H1 (cell line): ENCODE measurements around the gene MIPEP. TPM values are rescaled to one million over a fixed set of nuclear protein-coding genes. Genes with fewer than 3 reads are reported as not detected.

ENCODE experiments used
- CTCF ChIA-PET: fragments of 300-600 bp; sonication (Branson Sonifier 250); formaldehyde crosslinking; loops from one replicate; lab custom pipeline; 2021; ENCODE audit not compliant: partially characterized antibody; lab: Charles Lee
- POLR2A ChIA-PET: fragments of 300-600 bp; sonication (Branson Sonifier 250); formaldehyde crosslinking; loops from one replicate; lab custom pipeline; 2021; ENCODE audit warnings: inconsistent platforms; ENCODE audit not compliant: partially characterized antibody; lab: Charles Lee
- DNase-seq, 2 experiments: peaks; one replicate each; pipeline versions ENCODE4 v3.0.0 to v3.0.0-alpha.2; 2010 to 2022; ENCODE audit warnings: low spot score in 2 of 2, low read depth in 1 of 2, mixed read lengths in 1 of 2
- FAIRE-seq: peaks from 2 replicates; lab custom pipeline; 2011; peaks lifted over from hg19 to GRCh38; lab: Jason Lieb, UNC
- H2AFZ ChIP-seq: 2 replicates; pipeline ENCODE4 v1.8.1; 2012; ENCODE audit warnings: low read length, inconsistent platforms
- H2AK5ac ChIP-seq: 2 replicates; pipeline ENCODE4 v1.6.1; 2013; ENCODE audit warnings: low read depth, low read length
- H2BK120ac ChIP-seq: replicated peaks from 2 replicates; pipeline ENCODE3; 2013; ENCODE audit warnings: low read depth, low read length, inconsistent platforms
- H2BK12ac ChIP-seq: 2 replicates; pipeline ENCODE4 v1.6.1; 2013; ENCODE audit warnings: low read depth, low read length
- H2BK15ac ChIP-seq: 2 replicates; pipeline ENCODE4 v1.6.1; 2013; ENCODE audit warnings: low read length
- H2BK20ac ChIP-seq: 2 replicates; pipeline ENCODE4 v1.6.1; 2013; ENCODE audit warnings: low read length
- H2BK5ac ChIP-seq: 2 replicates; pipeline ENCODE4 v1.6.1; 2013; ENCODE audit warnings: low read depth, low read length
- H3K14ac ChIP-seq: 2 replicates; pipeline ENCODE4 v1.6.1; 2013; ENCODE audit warnings: inconsistent platforms; ENCODE audit not compliant: insufficient read length
- H3K18ac ChIP-seq: 2 replicates; pipeline ENCODE4 v1.6.1; 2013; ENCODE audit warnings: low read length; ENCODE audit errors: extremely low read depth
- H3K23ac ChIP-seq: 2 replicates; pipeline ENCODE4 v1.6.1; 2013; ENCODE audit warnings: inconsistent platforms; ENCODE audit not compliant: insufficient read length
- H3K23me2 ChIP-seq: 2 replicates; pipeline ENCODE4 v1.6.1; 2013; ENCODE audit warnings: low read depth, low read length
- H3K27ac ChIP-seq: 2 replicates; pipeline ENCODE4 v1.6.1; 2011; ENCODE audit warnings: low read depth, low read length, inconsistent platforms
- H3K27me3 ChIP-seq, 4 experiments: replicated peaks in 1 of 4; 1 replicate in 1 of 4; 2 replicates in 3 of 4; pipeline versions ENCODE4 v1.6.1 to v1.8.1; 2011 to 2013; ENCODE audit warnings: low read length in 3 of 4, mild to moderate bottlenecking in 3 of 4, inconsistent platforms in 2 of 4, mixed read lengths in 2 of 4, moderate library complexity in 1 of 4; ENCODE audit not compliant: control insufficient read depth in 3 of 4, insufficient read depth in 3 of 4; ENCODE audit errors: extremely low read depth in 1 of 4
- H3K36me3 ChIP-seq, 4 experiments: 2 replicates each; pipeline versions ENCODE4 v1.6.1 to v1.8.1; 2011 to 2013; ENCODE audit warnings: mild to moderate bottlenecking in 4 of 4, low read length in 3 of 4, moderate library complexity in 2 of 4, control low read depth in 1 of 4, inconsistent platforms in 1 of 4; ENCODE audit not compliant: insufficient read depth in 4 of 4, control insufficient read depth in 2 of 4
- H3K4ac ChIP-seq: replicated peaks from 2 replicates; pipeline ENCODE3; 2013; ENCODE audit warnings: low read length, low read depth, mixed read lengths, inconsistent platforms; ENCODE audit not compliant: insufficient read length
- H3K4me1 ChIP-seq, 4 experiments: replicated peaks in 1 of 4; 1 replicate in 1 of 4; 2 replicates in 3 of 4; pipeline versions ENCODE4 v1.6.1 to v1.8.1; 2011 to 2013; ENCODE audit warnings: low read length in 3 of 4, inconsistent platforms in 2 of 4, mixed read lengths in 1 of 4; ENCODE audit not compliant: insufficient read depth in 4 of 4, control insufficient read depth in 3 of 4
- H3K4me2 ChIP-seq, 2 experiments: 2 replicates each; pipeline versions ENCODE4 v1.6.1 to v1.8.1; 2011 to 2013; ENCODE audit warnings: low read depth in 2 of 2, low read length in 2 of 2, control low read depth in 1 of 2, inconsistent platforms in 1 of 2, mild to moderate bottlenecking in 1 of 2; ENCODE audit not compliant: insufficient read depth in 1 of 2
- H3K4me3 ChIP-seq, 4 experiments: fragments of 200-600, 300-600 bp in 1 of 4; sonication (generic), shearing (Covaris generic), sonication (Bioruptor Twin) in 1 of 4; 2 replicates each; pipeline versions ENCODE4 v1.5.1 to v1.8.1; 2011 to 2016; ENCODE audit warnings: low read length in 4 of 4, low read depth in 3 of 4, control low read depth in 2 of 4, inconsistent platforms in 2 of 4, mild to moderate bottlenecking in 2 of 4, mixed read lengths in 1 of 4, moderate library complexity in 1 of 4; ENCODE audit not compliant: insufficient read depth in 2 of 4; ENCODE audit errors: extremely low read depth in 1 of 4
- H3K56ac ChIP-seq: replicated peaks from 2 replicates; pipeline ENCODE3; 2013; ENCODE audit warnings: low read depth, mild to moderate bottlenecking, mixed read lengths, low read length, inconsistent platforms; ENCODE audit not compliant: insufficient read length
- H3K79me1 ChIP-seq: 2 replicates; pipeline ENCODE4 v1.6.1; 2013; ENCODE audit warnings: low read depth, low read length, control low read depth
- H3K79me2 ChIP-seq, 2 experiments: 2 replicates each; pipeline versions ENCODE4 v1.6.1 to v1.8.1; 2012 to 2013; ENCODE audit warnings: low read length in 2 of 2, mild to moderate bottlenecking in 2 of 2, inconsistent platforms in 1 of 2; ENCODE audit not compliant: insufficient read depth in 2 of 2, control insufficient read depth in 1 of 2
- H3K9ac ChIP-seq, 4 experiments: replicated peaks in 1 of 4; 1 replicate in 1 of 4; 2 replicates in 3 of 4; pipeline versions ENCODE4 v1.6.1 to v1.8.1; 2011 to 2013; ENCODE audit warnings: low read depth in 3 of 4, low read length in 3 of 4, control low read depth in 2 of 4, mild to moderate bottlenecking in 2 of 4, moderate library complexity in 2 of 4, inconsistent platforms in 1 of 4; ENCODE audit errors: extremely low read depth in 1 of 4
- H3K9me3 ChIP-seq, 2 experiments: 2 replicates each; pipeline versions ENCODE4 v1.6.1 to v1.8.1; 2012 to 2013; ENCODE audit warnings: mild to moderate bottlenecking in 2 of 2, moderate library complexity in 2 of 2, control low read depth in 1 of 2, inconsistent platforms in 1 of 2, low read depth in 1 of 2, low read length in 1 of 2, mixed read lengths in 1 of 2; ENCODE audit not compliant: insufficient read depth in 2 of 2
- H4K20me1 ChIP-seq, 2 experiments: replicated peaks in 1 of 2; 2 replicates each; pipeline versions ENCODE3 to v1.8.1; 2011 to 2013; ENCODE audit warnings: inconsistent platforms in 2 of 2, low read length in 2 of 2, mild to moderate bottlenecking in 1 of 2; ENCODE audit not compliant: insufficient read depth in 2 of 2, control insufficient read depth in 1 of 2
- H4K5ac ChIP-seq: 2 replicates; pipeline ENCODE4 v1.6.1; 2013; ENCODE audit warnings: low read length, low read depth, mixed read lengths, inconsistent platforms; ENCODE audit not compliant: insufficient read length
- H4K8ac ChIP-seq: 2 replicates; pipeline ENCODE4 v1.8.0; 2013; ENCODE audit warnings: mild to moderate bottlenecking, moderate library complexity, low read length, inconsistent platforms; ENCODE audit not compliant: insufficient read depth; ENCODE audit errors: extremely low read depth
- H4K91ac ChIP-seq: replicated peaks from 2 replicates; pipeline ENCODE3; 2013; ENCODE audit warnings: low read length, mixed read lengths, inconsistent platforms; ENCODE audit not compliant: insufficient read length
- BACH1 ChIP-seq: IDR thresholded peaks from 2 replicates; pipeline ENCODE4 v1.6.1; 2012; ENCODE audit warnings: low read length, improper control_type of control experiment
- CHD2 ChIP-seq: IDR thresholded peaks from 2 replicates; pipeline ENCODE4 v1.6.1; 2012; ENCODE audit warnings: low read length, improper control_type of control experiment
- E2F6 ChIP-seq: IDR thresholded peaks from 2 replicates; pipeline ENCODE4 v1.6.1; 2012; ENCODE audit warnings: inconsistent platforms
- EP300 ChIP-seq, 2 experiments: IDR thresholded peaks; 1 replicate in 1 of 2; 2 replicates in 1 of 2; pipeline ENCODE4 v1.6.1; 2011 to 2012; ENCODE audit warnings: low read depth in 2 of 2, low read length in 2 of 2, mild to moderate bottlenecking in 2 of 2, borderline replicate concordance in 1 of 2, inconsistent platforms in 1 of 2, moderate library complexity in 1 of 2
- GABPA ChIP-seq: IDR thresholded peaks from 2 replicates; pipeline ENCODE4 v1.6.1; 2011; ENCODE audit warnings: mild to moderate bottlenecking, low read length, moderate library complexity, borderline replicate concordance; ENCODE audit not compliant: insufficient read depth
- HDAC6 ChIP-seq: IDR thresholded peaks from one replicate; pipeline ENCODE4 v1.7.1; 2012; ENCODE audit warnings: low read depth, mild to moderate bottlenecking, inconsistent platforms, low read length, moderate library complexity
- KDM4A ChIP-seq: IDR thresholded peaks from one replicate; pipeline ENCODE4 v1.7.1; 2012; ENCODE audit warnings: low read depth, mild to moderate bottlenecking, moderate library complexity, low read length, inconsistent platforms; ENCODE audit not compliant: severe bottlenecking
- NRF1 ChIP-seq: IDR thresholded peaks from 2 replicates; pipeline ENCODE4 v1.6.1; 2011; ENCODE audit warnings: mild to moderate bottlenecking, low read depth, low read length, improper control_type of control experiment
- WGBS, 2 experiments: shearing (Covaris generic) in 1 of 2; methylation state at CpG; one replicate each; pipeline versions ENCODE4 v1.1.6 to v1.1.7; 2013 to 2015; ENCODE audit warnings: low lambda C conversion rate in 2 of 2, mixed read lengths in 2 of 2, inconsistent platforms in 1 of 2, low coverage in 1 of 2, missing lambda C conversion rate in 1 of 2; ENCODE audit not compliant: insufficient replicate concordance in 2 of 2, insufficient coverage in 1 of 2, insufficient read length in 1 of 2; ENCODE audit errors: extremely low coverage in 1 of 2, missing lambda C conversion rate in 1 of 2; 5-methylcytosine and 5-hydroxymethylcytosine counted together
- polyA plus RNA-seq, 7 experiments: library from polyadenylated mRNA; depleted of rRNA in 3 of 7; stranded (reverse) in 5 of 7; unstranded in 2 of 7; fragments of >200 nt in 5 of 7; fragments of 200-250 nt in 2 of 7; gene quantifications; 1 replicate in 5 of 7; 2 replicates in 1 of 7; 4 replicates in 1 of 7; pipeline versions ENCODE4 v1.2.1 to v1.2.3, GENCODE V29; 2011 to 2013; ENCODE audit warnings: missing spikeins in 2 of 7, mixed read lengths in 2 of 7
- total RNA-seq: library from RNA; stranded (reverse); fragmentation: NEBNext Ultra II Directional; extraction: Animal tissue kit (Norgen Biotek cat#: 25700); gene quantifications from 2 replicates; pipeline ENCODE4 v1.2.1, GENCODE V29; 2021

MIPEP gene
- total and polyA plus RNA-seq, 2 of the 8 experiments (the other 6 are each of a cell fraction or from before 2014, with no cell fraction given), result 24.0 to 24.2 TPM

- CTCF ChIA-PET, result interaction anchor here (1.5 to 3.5 kb wide), 2 partner anchors 10 to 29 kb away, joined by 6 to 10 read pairs; no protein-coding TSS in a partner anchor
- Histone ChIP-seq H4K5ac (no peak overlapping the region), H3K4me2 (no peak overlapping the region), H3K18ac (no peak overlapping the region), H3K4ac (no peak overlapping the region), H4K20me1 (no peaks in the 10 kb centered on the region), H2AFZ (no peak overlapping the region), H3K4me3 (no peak overlapping the region), H3K23ac (no peak overlapping the region), H3K27me3 (no peaks in the 10 kb centered on the region), H4K8ac (no peak overlapping the region), H2BK5ac (no peak overlapping the region), H3K27ac (no peak overlapping the region), H3K79me2 (no peaks in the 10 kb centered on the region), H3K36me3 (no peaks in the 10 kb centered on the region), H3K9me3 (no peaks in the 10 kb centered on the region), H3K56ac (no peak overlapping the region), H2BK15ac (no peak overlapping the region), H3K79me1 (no peaks in the 10 kb centered on the region), H4K91ac (no peak overlapping the region), H3K23me2 (no peaks in the 10 kb centered on the region), H2BK120ac (no peak overlapping the region), H3K9ac (no peak overlapping the region), H2AK5ac (no peak overlapping the region), H2BK20ac (no peak overlapping the region), H2BK12ac (no peak overlapping the region), H3K4me1 (no peaks in the 10 kb centered on the region), H3K14ac (no peak overlapping the region)
- no peak for TF ChIP-seq GABPA
- TF ChIP-seq EP300 (IDR thresholded peaks at IDR 0.05; ENCODE audit: borderline replicate concordance in 1 of 2, low read depth in 2 of 2, low read length in 2 of 2), result no peak
- TF ChIP-seq HDAC6, result no peak
- no peak for TF ChIP-seq CHD2
- TF ChIP-seq NRF1, result no peak
- TF ChIP-seq BACH1, result no peak
- no peak for TF ChIP-seq KDM4A
- no peak for TF ChIP-seq E2F6
- POLR2A ChIA-PET, result no interaction called here
- FAIRE-seq (no peak), DNase-seq (no peak)
- 86% methylated on average over 2 of the region's 2 CpGs; no CpG with 5 or more reads in 1 of the 2 experiments for WGBS, 2 experiments
These were observed 117.6 kb downstream of the MIPEP start for GRCh38 chr13:23771552-23771951.
